ENCODE results near the gene RNASE8.

Gene RNASE8

DNA sequence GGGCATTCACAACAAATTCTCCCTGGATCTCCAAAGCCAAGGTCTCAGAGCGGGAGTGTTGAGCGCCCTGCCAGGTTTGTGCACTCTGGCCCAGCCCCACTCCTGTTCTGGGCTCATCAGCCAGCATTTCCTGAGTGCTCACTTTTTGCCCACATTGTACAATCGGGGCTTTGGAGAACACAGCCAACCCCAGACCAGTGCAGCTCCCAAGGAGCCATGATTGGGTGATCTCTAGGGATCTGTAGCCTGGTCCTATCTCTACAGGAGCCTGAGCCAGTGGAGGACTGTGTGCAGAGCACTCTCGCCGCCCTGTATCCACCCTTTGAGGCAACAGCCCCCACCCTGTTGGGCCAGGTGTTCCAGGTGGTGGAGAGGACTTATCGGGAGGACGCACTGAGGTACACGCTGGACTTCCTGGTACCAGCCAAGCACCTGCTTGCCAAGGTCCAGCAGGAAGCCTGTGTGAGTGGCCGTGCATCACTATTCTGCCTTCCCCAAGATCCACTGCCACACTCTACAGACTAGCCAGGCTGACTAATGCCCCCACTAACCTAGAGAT lies 15.2 kb downstream of the RNASE8 start:
- DNase-seq (ENCODE audit: low read depth), result no peak

DNA sequence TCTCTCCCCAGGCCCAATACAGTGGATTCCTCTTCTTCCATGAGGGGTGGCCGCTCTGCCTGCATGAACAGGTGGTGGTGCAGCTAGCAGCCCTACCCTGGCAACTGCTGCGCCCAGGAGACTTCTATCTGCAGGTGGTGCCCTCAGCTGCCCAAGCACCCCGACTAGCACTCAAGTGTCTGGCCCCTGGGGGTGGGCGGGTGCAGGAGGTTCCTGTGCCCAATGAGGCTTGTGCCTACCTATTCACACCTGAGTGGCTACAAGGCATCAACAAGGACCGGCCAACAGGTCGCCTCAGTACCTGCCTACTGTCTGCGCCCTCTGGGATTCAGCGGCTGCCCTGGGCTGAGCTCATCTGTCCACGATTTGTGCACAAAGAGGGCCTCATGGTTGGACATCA lies 16.3 kb downstream of the RNASE8 start:
- no peak for DNase-seq (ENCODE audit: low read depth)

DNA sequence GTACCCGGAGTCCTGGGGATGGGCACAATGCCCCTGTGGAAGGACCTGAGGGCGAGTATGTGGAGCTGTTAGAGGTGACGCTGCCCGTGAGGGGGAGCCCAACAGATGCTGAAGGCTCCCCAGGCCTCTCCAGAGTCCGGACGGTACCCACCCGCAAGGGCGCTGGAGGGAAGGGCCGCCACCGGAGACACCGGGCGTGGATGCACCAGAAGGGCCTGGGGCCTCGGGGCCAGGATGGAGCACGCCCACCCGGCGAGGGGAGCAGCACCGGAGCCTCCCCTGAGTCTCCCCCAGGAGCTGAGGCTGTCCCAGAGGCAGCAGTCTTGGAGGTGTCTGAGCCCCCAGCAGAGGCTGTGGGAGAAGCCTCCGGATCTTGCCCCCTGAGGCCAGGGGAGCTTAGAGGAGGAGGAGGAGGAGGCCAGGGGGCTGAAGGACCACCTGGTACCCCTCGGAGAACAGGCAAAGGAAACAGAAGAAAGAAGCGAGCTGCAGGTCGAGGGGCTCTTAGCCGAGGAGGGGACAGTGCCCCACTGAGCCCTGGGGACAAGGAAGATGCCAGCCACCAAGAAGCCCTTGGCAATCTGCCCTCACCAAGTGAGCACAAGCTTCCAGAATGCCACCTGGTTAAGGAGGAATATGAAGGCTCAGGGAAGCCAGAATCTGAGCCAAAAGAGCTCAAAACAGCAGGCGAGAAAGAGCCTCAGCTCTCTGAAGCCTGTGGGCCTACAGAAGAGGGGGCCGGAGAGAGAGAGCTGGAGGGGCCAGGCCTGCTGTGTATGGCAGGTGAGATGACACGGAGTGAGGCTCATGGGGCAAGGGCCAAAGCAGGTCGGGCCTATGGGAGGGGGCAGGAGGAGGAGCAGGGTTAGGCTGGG lies 17.0 kb downstream of the RNASE8 start:
- DNase-seq (ENCODE audit: low read depth), result no peak

DNA sequence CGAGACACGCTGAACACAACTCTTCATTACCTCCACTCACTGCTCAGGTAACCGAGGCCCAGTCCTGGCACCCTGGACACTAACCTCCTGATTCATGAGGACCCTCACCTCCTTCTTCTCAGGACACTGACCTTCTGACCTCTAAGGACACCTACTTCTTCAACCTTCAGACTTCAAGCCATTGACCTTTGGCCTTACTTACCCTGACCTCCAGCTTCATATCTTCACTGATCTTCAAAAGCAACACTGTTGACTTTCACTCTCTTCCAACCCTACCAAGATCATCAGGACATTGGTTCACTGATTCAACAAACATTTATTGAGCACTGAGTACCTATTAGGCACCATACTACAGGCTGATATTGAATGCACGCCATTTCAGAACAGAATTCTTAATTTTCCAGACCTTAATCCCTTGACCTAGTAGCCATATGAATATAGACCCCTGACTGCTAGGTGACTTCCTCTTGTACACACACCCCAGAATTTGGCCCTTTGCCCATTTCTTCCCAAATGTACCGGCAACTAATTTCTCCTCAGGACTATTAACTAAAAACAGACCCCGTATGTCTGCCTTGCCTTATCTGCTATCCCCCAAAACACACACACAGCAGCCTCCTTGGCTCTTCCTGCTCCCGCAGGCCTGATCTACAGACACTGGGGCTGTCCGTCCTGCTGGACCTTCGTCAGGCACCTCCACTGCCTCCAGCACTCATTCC lies 18.3 kb downstream of the RNASE8 start:
- DNase-seq (ENCODE audit: low read depth), result no peak

DNA sequence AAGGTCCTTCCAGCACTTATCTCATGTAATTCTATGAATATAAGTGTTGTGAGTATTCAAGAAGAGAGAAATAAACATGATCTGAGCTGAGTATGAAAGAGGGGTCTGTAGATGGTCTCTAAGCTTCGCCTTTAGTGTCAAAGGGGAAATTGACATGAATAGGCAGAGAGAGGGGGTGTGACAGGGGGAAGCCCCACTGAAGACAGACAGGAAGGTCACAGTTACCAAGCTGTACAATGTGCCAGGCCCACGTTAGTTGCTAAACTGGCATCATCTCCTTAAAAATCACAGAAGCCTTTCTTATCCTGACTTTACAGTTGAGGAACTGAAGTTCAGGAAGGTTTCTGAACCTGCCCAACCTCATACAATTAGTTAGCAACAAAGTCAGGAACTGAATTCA lies 20.1 kb downstream of the RNASE8 start:
- DNase-seq (ENCODE audit: low read depth), result no peak

DNA sequence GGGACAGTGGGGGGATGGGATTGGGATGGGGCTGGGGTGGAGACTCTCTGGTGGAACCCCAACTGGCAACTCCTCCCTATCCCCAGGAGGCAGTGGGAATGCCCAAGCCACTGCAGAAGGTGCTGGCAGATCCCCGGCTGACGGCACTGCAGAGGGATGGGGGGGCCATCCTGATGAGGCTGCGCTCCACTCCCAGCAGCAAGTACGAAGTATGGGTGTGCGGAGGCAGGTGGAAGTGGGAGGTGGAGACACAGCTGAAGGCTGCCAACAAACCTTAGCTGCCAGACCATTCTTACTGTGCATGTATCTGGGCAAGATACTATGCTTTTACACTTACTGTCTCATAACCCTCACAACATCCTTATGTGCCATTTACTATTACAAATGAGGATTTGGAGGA lies 20.7 kb downstream of the RNASE8 start:
- no peak for DNase-seq (ENCODE audit: low read depth)

DNA sequence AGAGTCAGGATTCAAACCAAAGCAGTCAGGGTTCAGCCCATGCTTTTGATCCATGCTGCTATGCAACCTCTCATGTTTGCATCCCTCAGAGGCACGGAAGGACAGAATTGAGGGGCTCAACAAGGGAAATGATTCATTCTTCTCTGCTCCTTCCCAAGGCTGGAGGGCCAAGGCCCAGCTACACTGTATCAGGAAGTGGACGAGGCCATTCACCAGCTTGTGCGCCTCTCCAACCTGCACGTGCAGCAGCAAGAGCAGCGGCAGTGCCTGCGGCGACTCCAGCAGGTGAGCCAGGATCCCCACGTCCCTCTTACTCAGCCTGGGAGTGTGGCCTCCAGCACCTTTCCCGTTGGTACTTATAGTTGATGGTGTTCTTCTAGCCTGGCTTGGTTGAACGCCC lies 21.1 kb downstream of the RNASE8 start:
- DNase-seq (ENCODE audit: low read depth), result no peak

DNA sequence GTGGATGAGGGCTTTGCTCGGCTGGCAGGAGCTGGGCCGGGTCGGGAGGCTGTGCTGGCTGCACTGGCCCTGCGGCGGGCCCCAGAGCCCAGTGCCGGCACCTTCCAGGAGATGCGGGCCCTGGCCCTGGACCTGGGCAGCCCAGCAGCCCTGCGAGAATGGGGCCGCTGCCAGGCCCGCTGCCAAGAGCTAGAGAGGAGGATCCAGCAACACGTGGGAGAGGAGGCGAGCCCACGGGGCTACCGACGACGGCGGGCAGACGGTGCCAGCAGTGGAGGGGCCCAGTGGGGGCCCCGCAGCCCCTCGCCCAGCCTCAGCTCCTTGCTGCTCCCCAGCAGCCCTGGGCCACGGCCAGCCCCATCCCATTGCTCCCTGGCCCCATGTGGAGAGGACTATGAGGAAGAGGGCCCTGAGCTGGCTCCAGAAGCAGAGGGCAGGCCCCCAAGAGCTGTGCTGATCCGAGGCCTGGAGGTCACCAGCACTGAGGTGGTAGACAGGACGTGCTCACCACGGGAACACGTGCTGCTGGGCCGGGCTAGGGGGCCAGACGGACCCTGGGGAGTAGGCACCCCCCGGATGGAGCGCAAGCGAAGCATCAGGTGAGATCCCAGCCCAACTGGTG lies 24.0 kb downstream of the RNASE8 start:
- DNase-seq (ENCODE audit: low read depth), result no peak

DNA sequence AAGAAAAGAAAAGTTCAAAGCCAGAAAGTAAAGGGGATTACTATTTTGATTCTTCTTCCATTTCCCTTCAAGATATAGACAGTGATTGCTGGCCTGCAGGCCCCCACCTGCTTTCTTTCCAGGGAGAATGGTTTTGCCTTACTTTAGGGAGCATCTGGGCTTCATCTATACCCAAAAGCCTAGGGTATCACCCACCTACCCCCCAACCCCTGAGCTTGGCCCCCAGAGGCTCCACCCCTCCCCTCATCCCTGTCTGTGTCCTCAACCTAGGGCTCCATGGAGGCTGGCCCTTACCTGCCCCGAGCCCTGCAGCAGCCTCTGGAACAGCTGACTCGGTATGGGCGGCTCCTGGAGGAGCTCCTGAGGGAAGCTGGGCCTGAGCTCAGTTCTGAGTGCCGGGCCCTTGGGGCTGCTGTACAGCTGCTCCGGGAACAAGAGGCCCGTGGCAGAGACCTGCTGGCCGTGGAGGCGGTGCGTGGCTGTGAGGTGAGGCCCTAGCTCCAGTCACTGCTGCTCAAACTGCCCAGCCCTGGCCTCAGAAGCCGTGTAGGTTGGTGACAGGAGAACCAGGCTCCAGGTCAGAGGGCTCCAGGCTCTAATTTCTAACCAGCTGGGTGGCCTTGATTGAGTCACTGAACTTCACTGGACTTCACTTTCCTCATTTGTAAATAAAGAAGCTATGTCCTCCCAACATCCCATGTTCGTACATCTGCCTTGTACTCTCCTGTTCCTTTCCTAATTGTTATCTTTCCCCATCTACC lies 26.1 kb downstream of the RNASE8 start:
- no peak for DNase-seq (ENCODE audit: low read depth)

DNA sequence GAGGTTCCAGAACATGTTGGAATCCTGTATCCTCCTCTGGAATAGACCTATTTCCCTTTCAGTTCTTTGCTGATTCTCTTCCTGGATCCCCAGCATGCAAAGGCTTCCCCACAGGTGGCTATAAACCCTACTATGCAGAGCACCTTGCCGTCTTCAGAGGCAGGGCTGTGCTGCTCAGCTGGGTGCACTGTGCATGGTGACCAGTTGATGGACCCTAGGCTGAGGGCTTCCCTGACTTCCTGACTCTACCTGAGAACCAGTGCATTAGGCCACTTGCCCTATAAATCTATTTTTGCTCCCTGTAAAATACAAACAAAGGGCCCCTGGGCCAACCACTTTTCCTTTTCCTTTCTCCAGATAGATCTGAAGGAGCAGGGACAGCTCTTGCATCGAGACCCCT lies 26.8 kb downstream of the RNASE8 start:
- no peak for DNase-seq (ENCODE audit: low read depth)

DNA sequence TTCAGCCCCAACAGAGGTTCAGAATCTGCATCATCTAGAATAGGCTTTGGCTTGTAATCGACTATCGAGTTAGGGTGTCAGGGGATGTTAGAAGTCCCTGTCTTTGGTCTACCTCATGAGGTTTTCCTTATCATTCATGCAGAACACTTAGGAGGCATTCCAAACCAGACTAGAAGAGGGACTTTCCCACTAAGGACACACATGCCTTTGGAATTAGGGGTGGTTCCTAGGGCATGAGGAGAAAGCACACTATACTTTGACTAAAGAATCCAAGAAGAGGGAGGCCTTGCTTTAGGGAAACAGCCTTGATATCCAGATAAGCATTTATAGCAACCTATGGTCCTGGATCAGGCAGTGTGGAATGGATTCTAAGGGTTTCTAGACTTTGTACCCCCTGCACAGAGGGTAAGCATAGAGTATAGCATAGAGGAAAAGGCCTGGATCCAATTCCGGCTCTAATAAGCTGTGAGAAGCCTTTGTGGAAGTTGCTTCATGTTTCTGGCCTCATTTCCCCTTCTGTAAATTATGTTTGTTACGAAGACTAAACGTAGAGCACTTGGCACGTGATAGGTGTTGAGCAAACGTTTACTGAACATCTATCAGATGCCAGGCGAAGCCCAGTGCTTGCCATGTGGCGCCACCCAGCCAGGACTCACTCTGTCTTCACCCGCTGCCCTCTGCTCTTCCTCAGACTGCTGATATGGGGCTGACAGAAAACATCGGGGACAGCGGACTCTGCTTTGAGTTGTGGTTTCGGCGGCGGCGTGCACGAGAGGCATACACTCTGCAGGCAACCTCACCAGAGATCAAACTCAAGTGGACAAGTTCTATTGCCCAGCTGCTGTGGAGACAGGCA lies 27.6 kb downstream of the RNASE8 start:
- no peak for DNase-seq (ENCODE audit: low read depth)

DNA sequence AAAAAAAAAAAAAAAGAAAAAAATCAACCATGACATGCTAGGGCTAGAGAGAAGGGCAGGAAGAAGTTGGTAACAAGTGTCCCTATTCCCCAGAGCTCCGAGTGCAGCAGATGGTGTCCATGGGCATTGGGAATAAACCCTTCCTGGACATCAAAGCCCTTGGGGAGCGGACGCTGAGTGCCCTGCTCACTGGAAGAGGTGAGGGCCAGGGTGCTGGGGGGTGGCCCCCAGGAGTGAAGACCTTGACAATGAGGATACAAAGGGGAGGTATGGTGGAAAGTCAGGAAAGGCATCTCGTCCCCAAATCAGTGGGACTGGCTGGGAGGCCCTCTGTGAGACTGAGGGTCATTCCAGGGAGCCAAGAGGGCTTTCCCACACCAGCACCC lies 29.3 kb downstream of the RNASE8 start:
- DNase-seq (ENCODE audit: low read depth), result no peak

DNA sequence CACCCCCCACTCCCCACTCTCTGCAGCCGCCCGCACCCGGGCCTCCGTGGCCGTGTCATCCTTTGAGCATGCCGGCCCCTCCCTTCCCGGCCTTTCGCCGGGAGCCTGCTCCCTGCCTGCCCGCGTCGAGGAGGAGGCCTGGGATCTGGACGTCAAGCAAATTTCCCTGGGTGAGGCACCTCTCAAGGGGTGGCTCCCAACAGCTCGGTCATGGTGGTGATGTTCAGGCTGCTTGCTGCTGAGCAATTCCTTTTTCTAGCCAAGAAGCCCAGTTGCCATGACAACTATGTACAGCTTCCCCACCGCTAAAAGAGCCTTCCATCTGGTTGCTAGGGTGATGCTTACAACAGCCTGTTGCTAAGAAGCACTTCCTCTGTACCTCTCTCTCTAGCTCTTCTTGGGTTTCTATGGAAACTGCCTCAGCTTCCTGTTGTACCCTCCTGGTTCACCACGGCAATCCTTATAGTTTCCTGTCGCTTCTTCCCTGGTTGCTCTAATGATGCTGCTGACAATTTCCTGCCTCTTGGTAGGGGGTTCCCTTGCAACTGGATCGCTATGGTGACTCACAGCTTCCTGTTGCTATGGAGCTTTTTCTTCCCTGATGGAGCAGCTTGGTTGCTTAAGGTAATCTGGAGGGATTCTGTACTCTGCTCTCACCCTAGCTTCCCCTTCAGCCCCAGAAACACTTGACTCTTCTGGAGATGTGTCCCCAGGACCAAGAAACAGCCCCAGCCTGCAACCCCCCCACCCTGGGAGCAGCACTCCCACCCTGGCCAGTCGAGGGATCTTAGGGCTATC lies 29.9 kb downstream of the RNASE8 start:
- no peak for DNase-seq (ENCODE audit: low read depth)

DNA sequence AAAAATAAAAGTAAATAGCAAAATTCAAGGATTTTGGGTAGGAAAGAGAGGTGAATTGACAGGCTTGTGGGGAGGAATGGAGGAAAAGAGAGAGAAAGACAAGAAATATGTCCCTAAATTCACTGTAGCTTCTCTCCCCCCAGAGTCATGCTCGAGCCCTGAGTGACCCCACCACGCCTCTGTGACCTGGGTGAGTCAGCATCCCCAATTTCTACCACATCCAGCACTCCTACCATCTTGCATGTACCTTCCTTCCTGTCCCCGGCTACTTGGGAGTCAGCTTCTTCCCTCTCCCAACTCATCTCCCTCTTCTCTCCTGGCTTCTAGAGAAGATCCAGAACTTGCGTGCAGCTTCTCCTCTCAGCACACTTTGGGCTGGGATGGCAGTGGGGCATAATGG lies 31.1 kb downstream of the RNASE8 start:
- no peak for DNase-seq (ENCODE audit: low read depth)

DNA sequence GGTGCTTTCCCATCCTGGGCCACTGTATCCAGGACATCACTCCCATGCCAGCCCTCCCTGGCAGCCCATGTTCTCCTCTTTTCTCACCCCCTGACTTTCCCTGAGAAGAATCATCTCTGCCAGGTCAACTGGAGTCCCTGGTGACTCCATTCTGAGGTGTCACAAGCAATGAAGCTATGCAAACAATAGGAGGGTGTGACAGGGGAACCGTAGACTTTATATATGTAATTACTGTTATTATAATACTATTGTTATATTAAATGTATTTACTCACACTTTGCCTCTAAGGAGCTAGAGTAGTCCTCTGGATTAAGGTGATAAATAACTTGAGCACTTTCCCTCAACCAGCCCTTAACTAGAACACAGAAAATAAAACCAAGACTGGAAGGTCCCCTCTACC lies 31.6 kb downstream of the RNASE8 start:
- DNase-seq (ENCODE audit: low read depth), result no peak

DNA sequence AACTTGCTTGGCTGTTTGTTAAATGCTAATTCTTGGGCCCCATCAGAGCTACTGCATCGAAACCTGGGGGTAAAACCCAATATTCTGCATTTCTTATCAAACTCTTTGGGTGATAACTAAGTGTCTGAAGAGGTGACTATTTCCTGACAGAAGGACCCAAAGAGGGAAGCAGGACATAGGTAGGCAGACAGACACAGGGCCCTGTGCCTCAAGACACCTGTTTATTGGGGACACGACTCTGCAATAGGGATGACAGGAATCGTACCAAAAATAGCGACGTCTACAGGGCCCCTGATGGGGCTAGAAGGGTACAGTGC lies 32.2 kb downstream of the RNASE8 start:
- DNase-seq (ENCODE audit: low read depth), result no peak

DNA sequence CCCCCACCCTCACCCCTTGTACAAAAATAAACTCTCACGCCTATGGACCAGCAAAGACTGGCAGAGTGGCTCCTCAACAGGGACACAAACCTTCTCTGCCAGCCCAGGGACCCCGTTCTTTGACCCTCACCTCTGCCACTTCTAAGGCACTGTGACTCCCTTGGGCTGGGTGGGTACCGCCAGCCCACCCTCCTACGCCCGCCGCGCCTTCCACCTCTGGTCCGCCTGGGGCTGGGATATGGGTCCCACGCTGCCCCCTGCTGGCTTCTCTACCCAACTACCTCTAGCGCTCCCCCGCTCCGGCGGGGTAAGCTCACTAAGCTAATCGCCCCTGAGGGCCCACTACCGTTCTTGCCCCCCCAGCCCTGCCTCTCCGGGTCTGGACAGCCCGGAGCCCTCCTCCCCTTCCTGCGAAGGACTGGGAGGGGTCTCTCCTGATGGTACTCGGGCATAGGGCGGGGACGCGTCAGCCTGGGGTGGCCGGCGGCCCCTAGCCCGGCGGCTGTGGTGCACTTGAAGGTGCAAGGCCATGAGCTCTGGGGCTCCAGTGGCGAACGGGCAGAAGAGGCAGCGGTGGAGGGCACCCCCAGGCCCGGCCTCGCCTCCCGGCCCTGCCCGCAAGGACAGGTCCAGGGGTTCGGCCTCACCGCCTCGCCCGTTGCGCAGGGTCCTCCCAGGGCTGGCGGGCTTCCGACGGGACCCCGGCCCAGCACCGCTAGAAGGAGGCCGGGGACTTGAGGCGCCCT lies 32.7 kb downstream of the RNASE8 start:
- no peak for DNase-seq (ENCODE audit: low read depth)

DNA sequence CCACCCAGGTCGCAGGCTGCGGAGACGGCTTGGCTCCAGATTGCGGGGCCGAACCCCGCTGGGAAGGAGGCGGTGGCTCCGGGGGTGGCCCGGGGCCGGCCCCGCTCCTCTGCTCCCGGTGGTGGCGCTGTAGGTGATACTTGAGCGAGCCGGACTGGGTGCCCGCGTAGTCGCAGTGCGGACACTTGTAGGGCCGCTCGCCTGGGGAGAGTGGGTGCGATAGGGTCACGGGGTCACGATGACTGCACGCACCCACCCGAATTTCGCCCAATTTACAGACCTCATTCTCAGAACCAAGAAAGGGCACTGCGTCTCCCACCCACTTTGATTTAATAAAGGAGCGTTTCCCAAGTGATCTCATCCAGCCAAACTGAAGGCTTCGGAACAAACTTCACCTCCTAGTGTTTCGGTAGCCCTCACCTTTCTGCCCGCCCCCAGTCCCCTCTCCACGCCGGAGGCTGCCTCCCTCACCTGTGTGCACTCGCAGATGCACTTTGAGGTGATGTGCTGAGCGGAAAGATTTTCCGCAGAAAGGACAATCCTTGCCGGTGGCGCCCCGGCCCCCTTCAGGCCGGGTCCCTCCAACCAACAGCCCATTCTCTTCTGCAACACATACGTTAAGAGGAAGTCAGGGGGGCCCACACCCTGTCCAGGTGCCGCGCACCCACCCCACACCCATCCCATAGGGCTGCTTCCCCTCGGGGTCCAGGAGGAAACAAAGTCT lies 33.5 kb downstream of the RNASE8 start:
- no peak for DNase-seq (ENCODE audit: low read depth)

DNA sequence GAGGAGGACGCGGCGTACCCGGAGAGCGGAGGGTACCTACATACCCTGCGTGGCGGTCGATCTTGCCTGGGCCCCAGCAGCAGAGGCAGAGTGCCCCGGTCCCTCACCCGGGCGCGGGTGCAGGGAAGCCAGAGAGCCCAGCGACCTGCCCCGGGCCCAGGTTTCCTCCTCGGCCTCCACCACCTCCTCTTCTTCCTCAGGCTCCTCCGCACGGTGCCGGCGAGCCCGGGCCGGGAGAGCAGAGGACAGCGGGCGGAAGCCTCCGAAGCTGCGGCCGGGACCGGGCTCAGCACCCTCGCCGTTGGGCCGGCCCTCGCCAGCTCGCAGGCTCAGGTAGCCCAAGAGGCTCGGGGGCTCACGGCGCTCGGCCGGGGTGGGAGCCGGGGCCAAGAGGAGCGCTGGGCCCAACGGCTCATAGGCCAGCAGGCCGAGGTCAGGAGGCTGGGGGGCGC lies 34.2 kb downstream of the RNASE8 start:
- no peak for DNase-seq (ENCODE audit: low read depth)

Data from activated T-helper 9 cell treated with anti-CD3 and anti-CD28 coated beads, Interleukin-2, amount 50 U/mL, for 16 hours (primary cell).